T-helper 1 cell treated with Interleukin-12 subunit alpha and Interleukin-12 subunit beta and Interleukin-4 antibody, amounts not matched to agents 30 μg/mL and 1 μg/mL, for 36 hours (primary cell): ENCODE data around the gene TBL3.

Source experiments
- H3K27ac Mint-ChIP-seq: one replicate; pipeline ENCODE4 v1.8.0; 2021; ENCODE audit warnings: mild to moderate bottlenecking, mixed read lengths
- H3K27me3 Mint-ChIP-seq: one replicate; pipeline ENCODE4 v1.8.0; 2021; ENCODE audit warnings: low read depth, mixed read lengths
- H3K36me3 Mint-ChIP-seq: one replicate; pipeline ENCODE4 v1.8.0; 2021; ENCODE audit warnings: low read depth, mixed read lengths
- H3K4me1 Mint-ChIP-seq: one replicate; pipeline ENCODE4 v1.8.0; 2021; ENCODE audit warnings: low read depth, mixed read lengths
- H3K4me3 Mint-ChIP-seq: one replicate; pipeline ENCODE4 v1.8.0; 2021; ENCODE audit warnings: mild to moderate bottlenecking, moderate library complexity, mixed read lengths
- H3K9me3 Mint-ChIP-seq: one replicate; pipeline ENCODE4 v1.8.0; 2021; ENCODE audit warnings: mixed read lengths

The TBL3 gene

DNA sequence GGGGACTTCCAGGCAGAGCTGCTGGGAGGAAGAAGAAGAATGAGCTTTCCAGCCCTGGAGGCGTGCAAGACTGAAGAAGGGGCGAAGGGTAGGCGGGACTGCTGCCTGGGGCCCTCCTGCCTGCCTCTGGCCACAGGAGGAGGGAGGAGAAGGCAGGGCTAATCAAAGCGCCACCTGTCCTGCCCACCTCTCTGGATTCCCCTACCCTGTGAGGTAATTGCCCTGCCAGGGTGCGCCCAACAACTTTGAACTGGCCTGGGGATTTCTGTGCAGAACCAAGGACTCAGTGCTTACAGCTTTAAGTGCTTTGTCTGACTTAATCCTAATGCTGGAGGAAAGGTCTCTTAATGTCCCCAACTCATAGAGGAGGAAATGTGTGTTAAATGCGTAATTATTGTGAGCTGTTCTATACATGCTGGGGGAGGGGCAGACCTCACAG lies 9.6 kb downstream of the TBL3 start, which contains the start of gene NOXO1:
Gene NOXO1, minus strand, starts transcription at position 72 of the 439 bp plus-strand sequence. CDS start 290 bp downstream, outside the sequence.
- Mint-ChIP-seq H3K27me3 (peaks cover 31% of the 10 kb centered on the region), H3K4me1 (peaks cover 15% of the 10 kb centered on the region), H3K9me3 (no peaks in the 10 kb centered on the region), H3K36me3 (peaks cover 5% of the 10 kb centered on the region), H3K27ac (peak within 1 kb of the TSS; percentile 20), H3K4me3 (no peak within 1 kb of the TSS)

DNA sequence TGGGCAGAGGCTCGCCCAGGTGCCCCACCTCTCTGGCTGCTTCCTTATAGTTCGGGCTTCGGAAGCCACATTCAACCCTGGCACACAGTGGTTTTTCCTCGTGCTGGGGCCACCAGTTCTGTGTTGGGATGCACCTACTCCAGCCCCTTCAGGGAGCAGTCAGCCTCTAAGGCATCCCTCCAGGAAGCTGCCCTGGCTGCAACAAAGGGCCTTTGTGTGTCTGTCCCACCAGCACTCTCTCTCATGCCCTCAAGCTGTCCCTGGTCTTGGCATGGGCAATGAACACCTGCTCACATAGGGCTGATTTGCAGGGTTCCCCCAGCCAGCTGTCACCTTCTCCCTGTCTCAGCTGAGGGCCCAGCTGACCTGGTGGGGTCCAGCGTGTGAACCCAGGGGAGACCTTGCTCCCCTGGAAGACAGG lies 10.2 kb downstream of the TBL3 start:
- Mint-ChIP-seq H3K4me3 (no peak overlapping the region), H3K4me1 (peaks cover 15% of the 10 kb centered on the region), H3K36me3 (peaks cover 7% of the 10 kb centered on the region), H3K27ac (no peak overlapping the region), H3K9me3 (no peaks in the 10 kb centered on the region), H3K27me3 (peaks cover 31% of the 10 kb centered on the region)

- Mint-ChIP-seq H3K27ac (peak overlapping the region; percentile 0), H3K36me3 (peaks cover 5% of the 10 kb centered on the region), H3K27me3 (peaks cover 31% of the 10 kb centered on the region), H3K9me3 (no peaks in the 10 kb centered on the region), H3K4me3 (peak overlapping the region; percentile 80), H3K4me1 (peaks cover 16% of the 10 kb centered on the region)
Measured at GRCh38 chr16:1982991-1983543, 11.2 kb downstream of the TBL3 start.

DNA sequence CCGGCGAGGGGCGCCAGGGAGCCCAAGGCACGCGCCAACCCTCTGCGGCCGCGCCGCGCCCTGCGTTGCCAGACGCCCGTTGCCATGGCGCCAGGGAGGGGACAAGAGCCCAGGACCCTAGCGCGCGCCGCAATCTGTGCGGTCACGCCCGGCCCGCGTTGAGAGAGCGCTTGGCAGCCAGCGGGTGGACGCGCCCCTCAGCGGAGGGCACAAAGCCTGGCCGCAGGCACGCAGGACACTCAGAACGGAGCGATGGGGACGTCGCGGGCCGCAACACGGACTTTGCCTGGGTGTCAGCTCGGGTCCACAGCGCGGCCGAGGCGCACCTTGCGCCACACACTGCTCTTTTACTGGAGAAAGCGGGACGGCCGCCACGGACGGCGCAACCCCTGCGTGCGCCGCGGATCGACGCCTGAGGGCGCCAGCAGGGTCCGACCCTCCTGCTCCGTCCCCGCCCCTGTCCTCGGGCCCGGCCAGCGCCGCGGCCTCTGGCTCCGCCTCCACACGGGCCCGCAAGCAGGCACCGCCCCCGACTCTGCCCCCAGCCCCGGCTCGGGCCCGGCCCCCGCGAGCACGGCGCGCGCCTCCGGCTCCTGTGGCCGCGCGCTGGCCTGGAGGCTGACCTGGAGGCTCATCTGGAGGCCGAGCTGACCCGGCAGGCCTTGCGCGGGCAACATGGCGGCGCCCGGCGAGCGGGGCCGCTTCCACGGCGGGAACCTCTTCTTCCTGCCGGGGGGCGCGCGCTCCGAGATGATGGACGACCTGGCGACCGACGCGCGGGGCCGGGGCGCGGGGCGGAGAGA lies 11.9 kb downstream of the TBL3 start, which contains the start of gene GFER:
Gene GFER, plus strand, starts transcription at position 650 of the 803 bp plus-strand sequence. Its CDS starts 26 bp downstream, at position 676.
- Mint-ChIP-seq H3K4me3 (peak within 1 kb of the TSS; percentile 80), H3K27me3 (peaks cover 35% of the 10 kb centered on the region), H3K27ac (peak within 1 kb of the TSS; percentile 0), H3K36me3 (peaks cover 8% of the 10 kb centered on the region), H3K4me1 (peaks cover 19% of the 10 kb centered on the region), H3K9me3 (no peaks in the 10 kb centered on the region)

DNA sequence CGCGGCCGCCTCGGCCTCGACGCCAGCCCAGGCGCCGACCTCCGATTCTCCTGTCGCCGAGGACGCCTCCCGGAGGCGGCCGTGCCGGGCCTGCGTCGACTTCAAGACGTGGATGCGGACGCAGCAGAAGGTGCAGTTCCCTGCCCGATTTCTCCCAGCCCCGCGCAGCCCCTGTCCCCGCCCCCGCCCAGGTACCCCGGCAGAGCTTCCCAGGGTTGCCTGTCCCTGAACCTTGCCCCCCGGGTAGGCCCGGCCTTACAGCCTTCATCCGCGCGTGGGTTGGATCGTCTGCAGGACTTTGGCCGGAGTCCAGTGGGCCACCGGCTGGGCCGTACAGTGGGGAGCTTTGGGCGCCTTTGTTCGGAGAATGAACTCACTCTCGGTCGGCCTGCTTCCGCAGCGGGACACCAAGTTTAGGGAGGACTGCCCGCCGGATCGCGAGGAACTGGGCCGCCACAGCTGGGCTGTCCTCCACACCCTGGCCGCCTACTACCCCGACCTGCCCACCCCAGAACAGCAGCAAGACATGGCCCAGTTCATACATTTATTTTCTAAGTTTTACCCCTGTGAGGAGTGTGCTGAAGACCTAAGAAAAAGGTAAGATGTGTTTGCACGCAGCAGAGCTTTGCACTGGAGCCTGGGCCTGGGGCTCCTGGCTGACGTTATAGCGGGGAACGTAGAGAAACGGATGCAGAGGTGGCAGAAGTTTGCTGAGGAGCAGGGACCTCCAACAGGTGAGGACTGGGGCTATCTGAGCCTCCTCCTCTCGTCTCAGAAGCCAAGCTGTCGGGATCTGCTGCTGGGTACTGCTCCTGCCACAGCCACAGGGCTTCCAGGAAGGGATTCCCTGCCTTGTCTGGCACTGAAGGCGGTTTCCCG lies 12.7 kb downstream of the TBL3 start:
- Mint-ChIP-seq H3K27ac (no peak overlapping the region), H3K36me3 (peaks cover 10% of the 10 kb centered on the region), H3K9me3 (no peaks in the 10 kb centered on the region), H3K4me3 (peak overlapping the region; percentile 68), H3K27me3 (peaks cover 39% of the 10 kb centered on the region), H3K4me1 (peaks cover 21% of the 10 kb centered on the region)

- Mint-ChIP-seq H3K9me3 (no peaks in the 10 kb centered on the region), H3K27me3 (peaks cover 35% of the 10 kb centered on the region), H3K4me1 (peaks cover 21% of the 10 kb centered on the region), H3K36me3 (peaks cover 10% of the 10 kb centered on the region), H3K4me3 (peak overlapping the region; percentile 68), H3K27ac (no peak overlapping the region)
Measured at GRCh38 chr16:1985466-1986150, 13.8 kb downstream of the TBL3 start.

GRCh38 chr16:1987198-1987597 lies 15.3 kb downstream of the TBL3 start:
- no peak overlapping the region for H3K4me3 Mint-ChIP-seq
- H3K36me3 Mint-ChIP-seq: peaks cover 10% of the 10 kb centered on the region
- H3K27me3 Mint-ChIP-seq: peaks cover 19% of the 10 kb centered on the region
- H3K4me1 Mint-ChIP-seq: peaks cover 28% of the 10 kb centered on the region
- H3K27ac Mint-ChIP-seq: no peak overlapping the region
- H3K9me3 Mint-ChIP-seq: no peaks in the 10 kb centered on the region

DNA sequence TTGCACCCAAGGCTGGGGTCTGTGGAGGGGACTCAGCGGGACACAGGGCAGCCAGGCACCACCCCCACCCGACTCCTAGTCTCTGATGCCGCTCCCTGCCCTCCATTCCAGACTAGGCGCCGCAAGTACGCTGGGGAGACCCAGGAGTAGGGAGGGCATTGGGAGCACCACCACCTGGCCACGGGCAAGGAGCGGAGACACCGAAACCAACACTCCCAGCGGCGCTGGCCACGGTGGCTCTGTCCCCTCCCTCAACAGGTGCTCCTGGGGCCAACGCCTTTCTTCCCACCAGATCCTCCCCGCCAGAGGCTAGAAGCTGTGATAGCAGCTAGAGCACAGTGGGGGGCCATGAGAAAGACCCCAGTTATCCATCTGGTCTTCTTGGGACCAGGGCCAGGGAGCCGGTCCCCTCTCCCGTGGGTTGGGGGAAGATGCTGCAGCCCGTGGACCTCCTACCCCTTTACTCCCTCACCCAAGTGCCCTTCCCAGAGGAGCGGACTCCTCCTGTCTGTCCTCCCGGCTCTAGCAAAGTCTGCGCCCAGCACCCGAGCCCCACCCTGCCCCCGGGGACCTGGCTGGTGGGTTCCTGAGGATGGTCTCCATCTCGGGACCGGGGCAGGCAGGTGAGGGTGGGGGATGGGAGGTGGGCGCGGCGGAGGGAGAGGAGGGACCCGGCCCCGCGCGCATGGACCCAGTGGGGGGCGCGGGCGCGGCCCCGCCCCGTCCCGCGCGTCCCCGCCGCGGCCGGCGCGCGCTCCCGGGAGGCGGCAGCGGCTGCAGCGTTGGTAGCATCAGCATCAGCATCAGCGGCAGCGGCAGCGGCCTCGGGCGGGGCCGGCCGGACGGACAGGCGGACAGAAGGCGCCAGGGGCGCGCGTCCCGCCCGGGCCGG lies 17.6 kb downstream of the TBL3 start, which contains the start of gene SYNGR3:
Gene SYNGR3, plus strand, starts transcription at position 762 of the 892 bp plus-strand sequence. CDS start 133 bp downstream, outside the sequence.
- peaks cover 29% of the 10 kb centered on the region for H3K4me1 Mint-ChIP-seq

DNA sequence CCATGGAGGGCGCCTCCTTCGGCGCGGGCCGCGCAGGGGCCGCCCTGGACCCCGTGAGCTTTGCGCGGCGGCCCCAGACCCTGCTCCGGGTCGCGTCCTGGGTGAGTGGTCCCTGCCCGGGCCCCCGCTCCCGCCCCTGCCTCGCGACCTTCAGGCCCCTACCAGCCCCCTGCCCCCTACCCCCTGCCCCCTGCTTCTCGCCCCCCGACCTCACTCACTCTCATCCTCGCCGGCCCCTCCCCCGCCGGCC lies 18.2 kb downstream of the TBL3 start:
- H3K27me3 Mint-ChIP-seq: peaks cover 8% of the 10 kb centered on the region
- peak overlapping the region; percentile 75 for H3K4me3 Mint-ChIP-seq
- peaks cover 25% of the 10 kb centered on the region for H3K4me1 Mint-ChIP-seq
- no peak overlapping the region for H3K27ac Mint-ChIP-seq
- no peaks in the 10 kb centered on the region for H3K9me3 Mint-ChIP-seq
- peaks cover 12% of the 10 kb centered on the region for H3K36me3 Mint-ChIP-seq

More for the DNA sequence above, 17.6 kb downstream of the TBL3 start, which contains the start of gene SYNGR3:
- H3K9me3 Mint-ChIP-seq: no peaks in the 10 kb centered on the region
- H3K27me3 Mint-ChIP-seq: peaks cover 8% of the 10 kb centered on the region
- H3K27ac Mint-ChIP-seq: peak within 1 kb of the TSS; percentile 87
- peak within 1 kb of the TSS; percentile 80 for H3K4me3 Mint-ChIP-seq
- H3K36me3 Mint-ChIP-seq: peaks cover 12% of the 10 kb centered on the region

- Mint-ChIP-seq H3K9me3 (no peaks in the 10 kb centered on the region), H3K27ac (peak overlapping the region; percentile 87), H3K4me1 (peaks cover 22% of the 10 kb centered on the region), H3K27me3 (peaks cover 8% of the 10 kb centered on the region), H3K4me3 (peak overlapping the region; percentile 75), H3K36me3 (peaks cover 16% of the 10 kb centered on the region)
Measured at GRCh38 chr16:1990351-1991134, 18.7 kb downstream of the TBL3 start.

DNA sequence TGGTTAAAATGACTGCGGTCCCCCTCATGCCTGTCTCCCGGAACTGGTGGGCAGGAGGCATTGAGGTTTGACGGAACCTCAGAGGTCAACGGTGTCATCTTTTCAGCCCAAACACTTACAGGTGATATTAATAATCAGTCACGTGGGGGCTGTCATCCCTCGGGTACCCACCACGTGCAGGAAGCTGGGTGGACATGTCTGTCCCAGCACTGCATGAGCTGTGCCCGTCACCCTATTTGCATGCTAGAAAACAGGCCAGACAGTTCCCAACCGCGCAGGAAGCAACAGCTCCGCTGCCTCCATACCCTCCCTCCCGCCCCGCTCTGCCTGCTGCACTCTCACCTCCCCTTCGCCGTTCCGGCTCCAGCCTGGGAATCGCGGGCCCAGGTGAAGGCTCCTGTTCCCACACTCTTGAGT lies 19.3 kb downstream of the TBL3 start:
- Mint-ChIP-seq H3K27ac (peak overlapping the region; percentile 87), H3K27me3 (peaks cover 8% of the 10 kb centered on the region), H3K4me3 (peak overlapping the region; percentile 75), H3K4me1 (peaks cover 21% of the 10 kb centered on the region), H3K36me3 (peaks cover 16% of the 10 kb centered on the region), H3K9me3 (no peaks in the 10 kb centered on the region)

- peaks cover 23% of the 10 kb centered on the region for H3K4me1 Mint-ChIP-seq
- H3K36me3 Mint-ChIP-seq: peaks cover 12% of the 10 kb centered on the region
- no peaks in the 10 kb centered on the region for H3K9me3 Mint-ChIP-seq
- H3K27ac Mint-ChIP-seq: peak overlapping the region; percentile 87
- H3K27me3 Mint-ChIP-seq: peaks cover 8% of the 10 kb centered on the region
- H3K4me3 Mint-ChIP-seq: peak overlapping the region; percentile 75
Measured at GRCh38 chr16:1991588-1991947, 19.7 kb downstream of the TBL3 start.
